H54 (cell line): ENCODE results near the gene ARHGEF10L.

Source experiments
- DNase-seq: peaks from one replicate; pipeline ENCODE4 v3.0.0; 2011; ENCODE audit warnings: low spot score, mixed read lengths; ENCODE audit not compliant: insufficient read length
- FAIRE-seq: peaks from 3 replicates; lab custom pipeline; 2011; peaks lifted over from hg19 to GRCh38; lab: Jason Lieb, UNC
- POLR2A ChIP-seq: IDR thresholded peaks from 2 replicates; pipeline ENCODE4 v1.6.1; 2011; ENCODE audit warnings: low read depth, mild to moderate bottlenecking, low read length

ARHGEF10L gene

DNA sequence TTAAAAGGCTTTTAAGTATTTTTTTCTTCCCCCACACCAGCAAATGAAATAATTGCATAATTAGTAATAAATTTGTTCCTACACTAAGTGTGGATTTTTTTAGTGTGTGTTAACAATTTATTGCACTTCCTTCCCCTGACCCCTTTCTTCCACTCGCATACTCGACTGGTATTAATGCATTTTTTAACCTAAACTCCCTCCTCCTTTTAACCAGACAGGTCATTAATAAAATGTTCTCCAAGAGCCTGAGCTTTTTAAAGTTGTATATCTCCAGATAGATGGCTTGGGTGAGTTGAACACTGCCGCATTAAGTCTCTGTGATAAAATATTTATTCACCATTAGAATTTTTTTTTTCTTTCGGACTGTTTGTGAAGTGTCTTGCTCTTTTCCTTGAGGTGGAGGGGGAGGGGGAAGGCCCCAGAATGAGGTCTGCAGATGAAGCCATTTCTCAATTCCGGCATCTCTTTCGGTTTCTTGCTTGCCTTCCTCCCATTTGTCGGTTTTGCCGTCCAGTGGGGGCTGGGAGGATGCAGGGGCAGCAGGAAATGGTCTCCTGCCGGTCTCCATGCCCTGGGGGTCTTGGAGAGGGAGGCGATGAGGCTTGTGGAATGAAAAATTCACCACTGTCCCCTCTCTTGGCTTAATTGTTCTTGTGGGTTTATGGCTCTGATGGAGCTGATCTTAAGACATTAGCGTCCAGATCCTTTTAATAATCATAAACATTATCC lies 151.6 kb downstream of the ARHGEF10L start:
- FAIRE-seq (no peak), DNase-seq (no peak)
- TF ChIP-seq POLR2A, result no peak

DNA sequence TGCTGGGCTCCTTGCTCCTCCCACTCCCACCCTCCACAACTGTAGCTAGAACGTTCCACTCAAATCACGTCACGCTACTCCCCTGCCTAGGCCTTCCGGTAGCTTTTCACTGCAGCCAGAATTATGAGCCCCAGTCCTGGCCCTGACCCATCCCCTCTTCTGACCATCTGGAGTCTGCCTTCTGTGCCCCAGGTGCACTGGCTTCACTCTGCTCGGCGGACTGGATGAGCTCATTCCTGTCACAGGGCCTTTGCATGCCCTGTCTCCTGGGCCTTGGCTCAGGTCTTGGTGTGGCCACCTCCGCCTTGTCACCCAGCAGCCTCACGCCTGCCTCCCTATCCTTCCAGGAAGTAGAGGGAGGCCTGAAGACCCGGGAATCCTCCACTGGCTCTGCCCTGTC lies 153.1 kb downstream of the ARHGEF10L start:
- FAIRE-seq (no peak), DNase-seq (no peak)
- no peak for TF ChIP-seq POLR2A

DNA sequence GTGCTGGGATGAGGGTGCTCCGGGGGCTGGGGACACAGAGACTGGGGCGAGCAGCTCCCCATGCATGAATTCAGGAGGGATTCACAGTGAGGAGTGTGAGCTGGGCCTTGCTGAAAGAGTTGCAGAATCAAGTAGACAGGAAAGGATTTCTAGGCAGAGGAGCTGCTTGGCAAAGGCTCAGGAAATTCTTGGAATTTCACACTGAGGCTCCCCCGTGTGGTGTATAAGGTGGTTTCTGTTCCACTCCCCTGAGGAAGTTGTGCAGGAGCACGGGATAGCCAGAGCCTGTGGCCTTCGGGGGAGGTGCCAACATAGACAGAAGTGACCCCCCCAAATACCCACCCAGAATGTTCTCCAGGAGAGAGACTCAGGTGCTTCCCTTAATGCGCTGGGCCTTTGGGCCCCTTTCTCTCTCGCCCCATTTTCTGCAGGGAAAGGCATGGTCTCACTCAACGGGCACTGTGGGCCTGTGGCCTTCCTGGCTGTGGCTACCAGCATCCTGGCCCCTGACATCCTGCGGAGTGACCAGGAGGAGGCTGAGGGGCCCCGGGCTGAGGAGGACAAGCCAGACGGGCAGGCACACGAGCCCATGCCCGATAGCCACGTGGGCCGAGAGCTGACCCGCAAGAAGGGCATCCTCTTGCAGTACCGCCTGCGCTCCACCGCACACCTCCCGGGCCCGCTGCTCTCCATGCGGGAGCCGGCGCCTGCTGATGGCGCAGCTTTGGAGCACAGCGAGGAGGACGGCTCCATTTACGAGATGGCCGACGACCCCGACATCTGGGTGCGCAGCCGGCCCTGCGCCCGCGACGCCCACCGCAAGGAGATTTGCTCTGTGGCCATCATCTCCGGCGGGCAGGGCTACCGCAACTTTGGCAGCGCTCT lies 157.2 kb downstream of the ARHGEF10L start:
- peak; percentile 67 for FAIRE-seq
- TF ChIP-seq POLR2A, result no peak
- peak; percentile 71 for DNase-seq

DNA sequence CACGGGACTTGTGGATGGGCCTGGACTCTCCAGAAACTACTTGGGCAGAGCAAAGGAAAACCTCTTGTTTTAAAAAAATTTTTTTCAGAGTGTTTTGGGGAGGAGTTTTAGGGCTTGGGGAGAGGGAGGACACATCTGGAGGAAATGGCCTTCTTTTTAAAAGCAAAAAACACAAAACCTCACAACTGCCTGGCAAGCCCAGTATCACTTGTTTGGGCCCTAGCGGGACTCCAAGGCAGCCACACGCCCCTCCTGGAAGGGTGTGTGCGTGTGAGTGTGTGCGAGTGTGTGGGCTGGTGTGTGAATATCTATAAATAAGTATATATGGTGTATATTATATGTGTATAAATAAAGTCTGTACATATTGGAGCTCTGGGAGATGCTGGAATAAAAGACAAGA lies 158.0 kb downstream of the ARHGEF10L start:
- no peak for DNase-seq

GRCh38 chr1:17699581-17699980 lies 160.1 kb downstream of the ARHGEF10L start:
- DNase-seq (no peak), FAIRE-seq (no peak)
- TF ChIP-seq POLR2A, result no peak

More for the DNA sequence above, 158.0 kb downstream of the ARHGEF10L start:
- FAIRE-seq, result no peak
- TF ChIP-seq POLR2A, result no peak

DNA sequence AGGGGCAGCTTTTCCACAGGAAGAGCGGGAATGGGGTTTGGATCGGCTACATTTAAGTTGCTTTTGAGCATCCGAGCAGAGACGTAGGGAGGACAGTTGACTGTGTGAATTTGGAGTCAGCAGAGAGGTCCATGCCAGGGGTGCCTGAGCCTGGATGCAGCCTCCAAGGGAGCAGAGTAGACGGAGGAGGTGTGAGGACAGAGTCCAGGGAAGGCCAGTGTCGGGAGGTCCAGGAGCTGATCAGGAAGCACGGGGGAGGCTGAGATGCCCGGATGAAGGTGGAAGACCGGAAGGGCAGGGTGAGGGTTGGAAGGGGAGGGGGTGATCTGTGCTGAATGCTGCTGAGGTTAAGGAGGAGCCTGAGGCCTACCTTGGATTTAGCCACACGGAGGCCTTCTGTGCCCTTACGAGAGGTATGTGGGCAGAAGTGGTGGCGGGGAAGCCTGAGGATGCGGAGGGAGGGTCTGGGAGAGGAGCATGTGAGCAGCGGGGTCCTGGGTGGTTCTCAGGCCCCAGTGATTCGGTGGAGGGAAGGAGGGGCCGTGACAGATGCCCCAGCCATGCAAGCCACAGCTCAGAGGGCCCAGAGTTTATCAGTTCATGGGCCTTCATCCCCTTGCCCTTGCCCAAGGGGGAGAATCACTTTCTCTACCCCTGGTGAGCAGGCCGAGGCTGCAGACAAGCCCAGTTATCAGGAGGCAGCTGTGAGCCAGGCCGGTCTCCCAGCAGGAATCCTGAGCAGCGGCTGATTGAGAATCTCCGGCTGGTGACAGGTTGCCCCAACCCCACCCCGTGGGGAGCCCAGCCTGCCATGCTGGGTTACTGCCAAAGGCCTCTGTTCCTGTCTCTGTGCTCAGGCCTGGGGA lies 161.7 kb downstream of the ARHGEF10L start:
- DNase-seq, result no peak
- TF ChIP-seq POLR2A, result no peak
- FAIRE-seq, result no peak

GRCh38 chr1:17704176-17704575 lies 164.7 kb downstream of the ARHGEF10L start:
- no peak for TF ChIP-seq POLR2A
- FAIRE-seq (no peak), DNase-seq (no peak)

GRCh38 chr1:17706445-17706844 lies 166.9 kb downstream of the ARHGEF10L start:
- no peak for TF ChIP-seq POLR2A
- FAIRE-seq (no peak), DNase-seq (no peak)

- FAIRE-seq (no peak), DNase-seq (no peak)
- TF ChIP-seq POLR2A, result no peak
Observed at GRCh38 chr1:17709981-17710380, 170.5 kb downstream of the ARHGEF10L start.

- TF ChIP-seq POLR2A, result no peak
- DNase-seq (no peak), FAIRE-seq (no peak)
Observed at GRCh38 chr1:17710889-17711576, 171.5 kb downstream of the ARHGEF10L start.

- FAIRE-seq, result no peak
- DNase-seq, result no peak
- no peak for TF ChIP-seq POLR2A
Observed at GRCh38 chr1:17711577-17711910, 172.0 kb downstream of the ARHGEF10L start.

GRCh38 chr1:17711941-17712340 lies 172.4 kb downstream of the ARHGEF10L start:
- no peak for DNase-seq
- no peak for FAIRE-seq
- no peak for TF ChIP-seq POLR2A

- FAIRE-seq (no peak), DNase-seq (no peak)
- no peak for TF ChIP-seq POLR2A
Observed at GRCh38 chr1:17713993-17714392, 174.5 kb downstream of the ARHGEF10L start.
